ENCODE results near the gene KERA. TPM values are rescaled to one million over a fixed set of nuclear protein-coding genes. Genes with fewer than 3 reads are reported as not detected.

Gene KERA
- total RNA-seq, 1 donor from 2014 or later: not detected

DNA sequence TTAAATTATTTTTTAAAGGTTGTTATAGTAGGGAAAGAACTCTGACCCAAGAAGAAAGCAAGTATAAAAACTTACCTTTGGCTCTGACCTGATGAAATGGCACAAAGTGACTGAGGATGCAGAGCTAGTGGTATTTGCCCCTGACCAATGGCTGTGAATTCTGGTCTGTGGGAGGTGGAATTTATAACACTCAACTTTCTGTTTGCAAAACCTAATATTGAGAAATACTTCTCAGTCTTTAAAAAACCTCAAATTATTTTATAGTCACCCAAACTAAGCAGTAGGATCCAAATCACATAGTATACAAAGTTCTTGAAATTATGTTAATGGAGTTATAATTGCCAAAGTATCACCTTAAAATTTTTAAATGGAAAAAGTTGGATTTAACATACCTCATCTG lies 53.0 kb downstream of the KERA start, which contains the start of gene EPYC:
Gene EPYC, minus strand, starts transcription at position 101 of the 400 bp plus-strand sequence. CDS start 2,407 bp downstream, outside the sequence.
- no peaks in the 10 kb centered on the region for H3K9me3 Mint-ChIP-seq (ENCODE audit: unreplicated experiment)
- no peaks in the 10 kb centered on the region for H3K27me3 Mint-ChIP-seq (ENCODE audit: unreplicated experiment)
- H3K4me1 Mint-ChIP-seq (ENCODE audit: low read depth, unreplicated experiment): no peaks in the 10 kb centered on the region
- no peaks in the 10 kb centered on the region for H3K36me3 Mint-ChIP-seq (ENCODE audit: unreplicated experiment)
- TF ChIP-seq, protein P1, sequence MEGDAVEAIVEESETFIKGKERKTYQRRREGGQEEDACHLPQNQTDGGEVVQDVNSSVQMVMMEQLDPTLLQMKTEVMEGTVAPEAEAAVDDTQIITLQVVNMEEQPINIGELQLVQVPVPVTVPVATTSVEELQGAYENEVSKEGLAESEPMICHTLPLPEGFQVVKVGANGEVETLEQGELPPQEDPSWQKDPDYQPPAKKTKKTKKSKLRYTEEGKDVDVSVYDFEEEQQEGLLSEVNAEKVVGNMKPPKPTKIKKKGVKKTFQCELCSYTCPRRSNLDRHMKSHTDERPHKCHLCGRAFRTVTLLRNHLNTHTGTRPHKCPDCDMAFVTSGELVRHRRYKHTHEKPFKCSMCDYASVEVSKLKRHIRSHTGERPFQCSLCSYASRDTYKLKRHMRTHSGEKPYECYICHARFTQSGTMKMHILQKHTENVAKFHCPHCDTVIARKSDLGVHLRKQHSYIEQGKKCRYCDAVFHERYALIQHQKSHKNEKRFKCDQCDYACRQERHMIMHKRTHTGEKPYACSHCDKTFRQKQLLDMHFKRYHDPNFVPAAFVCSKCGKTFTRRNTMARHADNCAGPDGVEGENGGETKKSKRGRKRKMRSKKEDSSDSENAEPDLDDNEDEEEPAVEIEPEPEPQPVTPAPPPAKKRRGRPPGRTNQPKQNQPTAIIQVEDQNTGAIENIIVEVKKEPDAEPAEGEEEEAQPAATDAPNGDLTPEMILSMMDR (IDR thresholded peaks at IDR 0.05; ENCODE audit: partially characterized antibody, unreplicated experiment): no peak
- no peak within 1 kb of the TSS for H3K4me3 Mint-ChIP-seq (ENCODE audit: unreplicated experiment)
- DNase-seq: no peak
- H3K27ac Mint-ChIP-seq (ENCODE audit: unreplicated experiment): no peak within 1 kb of the TSS

DNA sequence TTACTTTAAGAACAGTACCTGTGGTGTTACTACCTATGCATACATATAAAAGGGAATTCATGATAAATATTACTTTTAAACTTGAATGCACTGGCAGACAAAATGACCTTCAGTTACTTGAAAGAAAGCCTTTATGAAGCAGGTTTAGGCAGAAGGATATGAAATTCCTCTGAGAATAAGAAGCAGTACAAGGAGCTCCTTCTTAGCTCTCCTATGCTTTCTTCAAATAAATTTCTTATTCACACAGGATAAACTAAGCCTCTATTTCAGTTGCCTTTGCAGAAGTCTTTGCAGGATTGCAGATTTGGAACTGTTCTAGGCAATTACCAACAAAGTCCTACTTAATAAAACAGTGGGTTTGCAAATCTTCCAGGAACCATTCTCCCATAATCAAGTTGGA lies 54.1 kb downstream of the KERA start:
- no peaks in the 10 kb centered on the region for H3K36me3 Mint-ChIP-seq (ENCODE audit: unreplicated experiment)
- no peaks in the 10 kb centered on the region for H3K27me3 Mint-ChIP-seq (ENCODE audit: unreplicated experiment)
- H3K4me3 Mint-ChIP-seq (ENCODE audit: unreplicated experiment): no peak overlapping the region
- H3K4me1 Mint-ChIP-seq (ENCODE audit: low read depth, unreplicated experiment): no peaks in the 10 kb centered on the region
- H3K27ac Mint-ChIP-seq (ENCODE audit: unreplicated experiment): no peak overlapping the region
- no peak for DNase-seq
- H3K9me3 Mint-ChIP-seq (ENCODE audit: unreplicated experiment): no peaks in the 10 kb centered on the region
- TF ChIP-seq, protein P1 (IDR thresholded peaks at IDR 0.05; ENCODE audit: partially characterized antibody, unreplicated experiment): no peak

DNA sequence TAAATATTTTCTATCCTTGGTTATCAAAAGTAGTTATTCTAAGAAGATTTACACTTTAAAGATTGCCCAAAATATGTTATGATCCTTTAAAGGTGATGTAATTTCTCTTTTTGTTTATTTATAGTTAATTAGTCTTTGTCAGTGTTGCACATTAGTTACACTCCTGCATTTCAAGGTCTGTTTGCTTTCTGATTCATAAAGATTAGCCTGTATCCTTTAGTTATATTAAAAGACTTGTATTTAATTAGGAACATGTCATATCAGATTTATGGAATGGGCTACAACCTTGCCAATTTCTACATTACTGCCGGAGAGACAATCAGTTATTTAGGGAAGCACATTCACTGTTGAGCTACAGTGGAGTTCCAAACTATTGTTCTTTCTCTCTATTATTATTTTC lies 56.5 kb downstream of the KERA start:
- H3K27me3 Mint-ChIP-seq (ENCODE audit: unreplicated experiment): no peaks in the 10 kb centered on the region
- no peaks in the 10 kb centered on the region for H3K4me1 Mint-ChIP-seq (ENCODE audit: low read depth, unreplicated experiment)
- no peak overlapping the region for H3K27ac Mint-ChIP-seq (ENCODE audit: unreplicated experiment)
- H3K36me3 Mint-ChIP-seq (ENCODE audit: unreplicated experiment): no peaks in the 10 kb centered on the region
- no peak for DNase-seq
- TF ChIP-seq, protein P1 (IDR thresholded peaks at IDR 0.05; ENCODE audit: partially characterized antibody, unreplicated experiment): no peak
- H3K9me3 Mint-ChIP-seq (ENCODE audit: unreplicated experiment): no peaks in the 10 kb centered on the region
- no peak overlapping the region for H3K4me3 Mint-ChIP-seq (ENCODE audit: unreplicated experiment)

Other genes starting within 250 kb of the KERA start
- gene CCER1, start 102.8 kb downstream of the KERA start, total RNA-seq (ENCODE audit: unreplicated experiment): not detected
- gene EPYC, start 53.1 kb downstream of the KERA start, total RNA-seq (ENCODE audit: unreplicated experiment): not detected
- not detected for gene LUM, start 53.5 kb upstream of the KERA start, total RNA-seq (ENCODE audit: unreplicated experiment)
- gene DCN, start 124.8 kb upstream of the KERA start, total RNA-seq (ENCODE audit: unreplicated experiment): not detected

Data from glutamatergic neuron (in vitro differentiated cells).